CD8-positive, alpha-beta memory T cell (primary cell): ENCODE measurements around the gene RNF34. TPM values are rescaled to one million over a fixed set of nuclear protein-coding genes. Genes with fewer than 3 reads are reported as not detected.

Source experiments
- CTCF ChIA-PET: fragments of 350-600 bp; sonication (Branson Sonifier 250); formaldehyde crosslinking; loops from one replicate; lab custom pipeline; 2021; ENCODE audit warnings: antibody characterized with exemption; lab: Charles Lee
- POLR2A ChIA-PET: fragments of 350-600 bp; sonication (Branson Sonifier 250); formaldehyde crosslinking; loops from one replicate; lab custom pipeline; 2021; ENCODE audit warnings: antibody characterized with exemption; lab: Charles Lee
- DNase-seq, 5 donors: peaks; one replicate each; pipeline versions ENCODE4 v3.0.0 to v3.0.0-alpha.2; 2020 to 2022; ENCODE audit warnings: mixed read lengths in 1 of 5
- H3K27ac ChIP-seq: one replicate; pipeline ENCODE4 v1.7.0; 2013; ENCODE audit warnings: low read depth, mild to moderate bottlenecking, low read length, moderate library complexity
- H3K27me3 ChIP-seq: 2 replicates; pipeline ENCODE4 v1.7.0; 2013; ENCODE audit warnings: low read length, mild to moderate bottlenecking; ENCODE audit not compliant: insufficient read depth, poor library complexity, severe bottlenecking
- H3K36me3 ChIP-seq: 2 replicates; pipeline ENCODE4 v1.7.0; 2013; ENCODE audit warnings: mild to moderate bottlenecking, low read length, moderate library complexity; ENCODE audit not compliant: insufficient read depth
- H3K4me1 ChIP-seq: 2 replicates; pipeline ENCODE4 v1.7.0; 2013; ENCODE audit warnings: mild to moderate bottlenecking, low read length, moderate library complexity; ENCODE audit not compliant: insufficient read depth
- H3K4me3 ChIP-seq: 2 replicates; pipeline ENCODE4 v1.7.0; 2013; ENCODE audit warnings: mild to moderate bottlenecking, low read length
- H3K9me3 ChIP-seq: 2 replicates; pipeline ENCODE4 v1.7.0; 2013; ENCODE audit warnings: mild to moderate bottlenecking, low read length
- H3K27ac Mint-ChIP-seq, 8 donors: one replicate each; pipeline ENCODE4 v1.8.0; 2020 to 2021; ENCODE audit warnings: mixed read lengths in 8 of 8, mild to moderate bottlenecking in 6 of 8, inconsistent platforms in 3 of 8, moderate library complexity in 3 of 8
- H3K27me3 Mint-ChIP-seq, 2 donors: one replicate each; pipeline ENCODE4 v1.8.0; 2020 to 2021; ENCODE audit warnings: mixed read lengths in 2 of 2, mild to moderate bottlenecking in 1 of 2, moderate library complexity in 1 of 2
- H3K36me3 Mint-ChIP-seq, 3 donors: one replicate each; pipeline ENCODE4 v1.8.0; 2020 to 2021; ENCODE audit warnings: mixed read lengths in 3 of 3, inconsistent platforms in 1 of 3, mild to moderate bottlenecking in 1 of 3
- H3K4me1 Mint-ChIP-seq, 3 donors: one replicate each; pipeline ENCODE4 v1.8.0; 2020 to 2021; ENCODE audit warnings: mixed read lengths in 3 of 3, inconsistent platforms in 1 of 3, mild to moderate bottlenecking in 1 of 3
- H3K4me3 Mint-ChIP-seq, 7 donors: one replicate each; pipeline ENCODE4 v1.8.0; 2020 to 2021; ENCODE audit warnings: mixed read lengths in 7 of 7, mild to moderate bottlenecking in 6 of 7, moderate library complexity in 4 of 7, inconsistent platforms in 2 of 7
- H3K9me3 Mint-ChIP-seq, 5 donors: one replicate each; pipeline ENCODE4 v1.8.0; 2020 to 2022; ENCODE audit warnings: mixed read lengths in 5 of 5, mild to moderate bottlenecking in 3 of 5, moderate library complexity in 2 of 5, inconsistent platforms in 1 of 5
- polyA plus RNA-seq: library from polyadenylated mRNA; unstranded; fragments of 300-500 nt; fragmentation: Illumina TruSeq; gene quantifications from one replicate; pipeline ENCODE4 v1.2.3, GENCODE V29; 2021
- total RNA-seq, 2 experiments: library from RNA; stranded (reverse); gene quantifications; one replicate each; pipeline ENCODE4 v1.2.3, GENCODE V29; 2021

The RNF34 gene
- total and polyA plus RNA-seq, 3 experiments from 2014 or later: 72.1 to 90.8 (median 85.5) TPM

DNA sequence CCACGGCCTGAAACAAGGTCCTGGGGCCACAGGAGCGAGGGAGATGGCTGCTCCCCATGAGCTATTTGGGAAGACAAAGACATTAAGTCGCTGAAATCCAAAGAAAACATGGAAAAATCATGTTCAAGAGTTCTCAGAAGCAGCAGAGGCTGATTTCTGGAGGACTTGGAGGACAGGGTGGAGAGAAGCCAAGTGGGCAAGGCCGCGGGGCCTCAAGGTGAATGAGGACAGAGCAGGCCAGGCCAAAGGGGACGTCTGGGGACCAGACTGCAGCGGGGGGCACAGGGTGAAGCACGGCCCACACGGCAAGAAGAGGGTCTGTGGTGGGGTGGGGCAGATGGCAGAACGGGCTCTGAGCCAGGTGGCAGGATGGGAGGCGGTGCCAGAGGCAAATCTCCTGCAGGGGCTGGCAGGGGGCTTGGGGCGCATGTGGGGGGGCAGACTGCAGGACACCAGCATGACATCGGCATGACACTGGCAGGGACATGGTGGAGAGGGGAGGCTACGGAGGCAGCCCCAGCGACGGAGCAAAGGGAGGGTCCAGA lies 48.9 kb downstream of the RNF34 start:
- no peaks in the 10 kb centered on the region for H3K36me3 ChIP-seq
- H3K36me3 Mint-ChIP-seq: peaks cover 0 to 73% (median 7%) of the 10 kb centered on the region in 3 donors
- peaks cover 12 to 41% (median 16%) of the 10 kb centered on the region in 3 donors for H3K4me1 Mint-ChIP-seq
- H3K27me3 Mint-ChIP-seq: no peaks in the 10 kb centered on the region
- no peaks in the 10 kb centered on the region for H3K4me1 ChIP-seq
- CTCF ChIA-PET: no interaction called here
- no peaks in the 10 kb centered on the region for H3K9me3 Mint-ChIP-seq
- H3K4me3 ChIP-seq: no peak overlapping the region
- H3K4me3 Mint-ChIP-seq: peak overlapping the region in 1 of 7 donors; percentile 76
- no peaks in the 10 kb centered on the region for H3K9me3 ChIP-seq
- DNase-seq: no peak
- H3K27me3 ChIP-seq: no peaks in the 10 kb centered on the region
- no peak overlapping the region for H3K27ac ChIP-seq
- no peak overlapping the region for H3K27ac Mint-ChIP-seq
- POLR2A ChIA-PET: interaction anchor here (0.6 kb wide), 2 partner anchors 57 to 979 kb away, joined by 3 read pairs; no protein-coding TSS in a partner anchor

DNA sequence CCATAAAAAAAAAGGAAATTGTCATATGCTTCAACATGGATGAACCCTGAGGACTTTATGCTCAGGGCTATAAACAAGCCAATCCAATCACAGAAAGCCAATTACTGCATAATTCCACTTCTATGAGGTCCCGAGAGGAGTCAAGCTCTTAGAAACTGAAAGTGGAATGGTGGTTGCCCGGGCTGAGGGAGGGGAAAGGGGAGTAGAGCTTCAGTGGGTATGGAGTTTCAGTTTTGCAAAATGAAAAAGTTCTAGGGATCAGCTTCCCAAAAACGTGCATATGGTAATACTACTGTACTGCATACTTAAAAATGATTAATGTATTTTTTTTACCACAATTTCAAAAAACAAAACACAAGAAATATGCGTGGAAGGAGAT lies 52.0 kb downstream of the RNF34 start:
- Histone ChIP-seq H3K9me3 (no peaks in the 10 kb centered on the region), H3K27ac (no peak overlapping the region), H3K4me3 (no peak overlapping the region), H3K36me3 (no peaks in the 10 kb centered on the region), H3K27me3 (no peaks in the 10 kb centered on the region), H3K4me1 (peaks cover 8% of the 10 kb centered on the region)
- POLR2A ChIA-PET: interaction anchor here (0.5 kb wide), 1 partner anchor 81 kb away, joined by 3 read pairs; no protein-coding TSS in a partner anchor
- Mint-ChIP-seq H3K9me3 (no peaks in the 10 kb centered on the region), H3K36me3 (peaks cover 0 to 60% (median 6%) of the 10 kb centered on the region in 3 donors), H3K27me3 (peaks cover 0 to 5% of the 10 kb centered on the region in 2 donors), H3K27ac (peak overlapping the region in 4 of 8 donors; percentile 36 to 85 (median 72)), H3K4me1 (peaks cover 27 to 60% (median 30%) of the 10 kb centered on the region in 3 donors), H3K4me3 (no peak overlapping the region)
- no peak for DNase-seq
- CTCF ChIA-PET: interaction anchor here (1.0 to 1.8 kb wide), 2 partner anchors 9 to 11 kb away, joined by 3 to 9 read pairs; no protein-coding TSS in a partner anchor

DNA sequence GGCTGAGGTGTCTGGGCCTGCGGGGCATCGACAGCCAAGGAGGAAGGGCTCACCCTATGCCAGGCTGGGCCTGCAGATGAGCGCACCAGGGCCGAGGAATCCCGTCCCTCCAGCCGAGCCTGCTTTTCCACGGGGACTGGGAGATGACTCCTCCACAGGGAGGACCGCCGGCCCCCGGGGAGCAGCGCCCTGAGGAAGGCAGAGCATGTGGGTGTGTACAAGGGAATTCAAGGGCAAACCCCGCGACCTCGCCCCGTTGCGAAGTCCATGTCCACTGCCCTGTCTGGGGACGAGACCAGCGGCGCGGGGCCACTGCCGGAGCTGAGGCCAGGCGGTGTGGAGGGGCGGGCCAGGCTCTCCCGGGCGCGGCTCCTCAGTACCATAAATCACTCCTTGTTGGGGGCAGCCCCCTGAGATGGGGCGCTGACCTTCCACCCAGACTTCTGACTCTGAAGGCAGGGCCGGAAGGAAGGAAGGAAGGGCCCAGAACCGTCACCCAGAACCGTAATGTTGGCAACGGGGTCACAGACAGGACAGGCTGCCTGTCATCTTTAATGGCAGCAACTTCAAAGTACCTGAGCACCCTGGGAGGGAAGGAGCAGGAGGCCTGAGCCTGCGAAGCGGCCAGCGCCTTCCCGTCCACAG lies 52.5 kb downstream of the RNF34 start:
- Histone ChIP-seq H3K4me3 (no peak overlapping the region), H3K4me1 (peaks cover 8% of the 10 kb centered on the region), H3K27me3 (no peaks in the 10 kb centered on the region), H3K9me3 (no peaks in the 10 kb centered on the region), H3K36me3 (no peaks in the 10 kb centered on the region), H3K27ac (no peak overlapping the region)
- Mint-ChIP-seq H3K9me3 (no peaks in the 10 kb centered on the region), H3K36me3 (peaks cover 0 to 60% (median 6%) of the 10 kb centered on the region in 3 donors), H3K27me3 (peaks cover 0 to 5% of the 10 kb centered on the region in 2 donors), H3K4me3 (no peak overlapping the region), H3K27ac (peak overlapping the region in 2 of 8 donors; percentile 36 to 78), H3K4me1 (peaks cover 28 to 63% (median 35%) of the 10 kb centered on the region in 3 donors)
- POLR2A ChIA-PET: no interaction called here
- DNase-seq: no peak
- CTCF ChIA-PET: interaction anchor here (1.8 kb wide), 1 partner anchor 10 kb away, joined by 9 read pairs; no protein-coding TSS in a partner anchor

DNA sequence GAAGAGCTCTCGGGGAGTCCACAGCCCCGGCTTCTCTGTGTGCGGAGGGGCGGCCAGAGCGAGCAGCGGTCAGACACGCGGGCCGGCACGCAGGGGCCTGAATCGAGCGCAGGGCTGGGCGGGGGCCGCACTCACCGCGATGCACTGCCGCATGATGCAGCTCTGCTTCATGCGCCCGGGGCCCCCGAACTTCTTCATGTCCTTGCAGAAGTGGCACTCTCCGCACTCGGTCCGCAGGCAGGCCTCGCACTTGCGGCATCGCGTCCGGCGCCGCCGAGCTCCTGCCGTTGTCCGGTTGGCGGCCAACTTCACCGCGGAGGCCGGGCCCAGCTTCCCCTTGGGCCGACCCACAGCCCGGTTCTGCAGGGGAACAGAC lies 53.1 kb downstream of the RNF34 start:
- Mint-ChIP-seq H3K4me1 (peaks cover 32 to 68% (median 40%) of the 10 kb centered on the region in 3 donors), H3K36me3 (peaks cover 0 to 63% (median 7%) of the 10 kb centered on the region in 3 donors), H3K27ac (no peak overlapping the region), H3K4me3 (no peak overlapping the region), H3K9me3 (no peaks in the 10 kb centered on the region), H3K27me3 (peaks cover 0 to 5% of the 10 kb centered on the region in 2 donors)
- Histone ChIP-seq H3K36me3 (no peaks in the 10 kb centered on the region), H3K4me1 (peaks cover 8% of the 10 kb centered on the region), H3K4me3 (no peak overlapping the region), H3K9me3 (no peaks in the 10 kb centered on the region), H3K27me3 (no peaks in the 10 kb centered on the region), H3K27ac (no peak overlapping the region)
- CTCF ChIA-PET: no interaction called here
- DNase-seq: no peak
- POLR2A ChIA-PET: no interaction called here

DNA sequence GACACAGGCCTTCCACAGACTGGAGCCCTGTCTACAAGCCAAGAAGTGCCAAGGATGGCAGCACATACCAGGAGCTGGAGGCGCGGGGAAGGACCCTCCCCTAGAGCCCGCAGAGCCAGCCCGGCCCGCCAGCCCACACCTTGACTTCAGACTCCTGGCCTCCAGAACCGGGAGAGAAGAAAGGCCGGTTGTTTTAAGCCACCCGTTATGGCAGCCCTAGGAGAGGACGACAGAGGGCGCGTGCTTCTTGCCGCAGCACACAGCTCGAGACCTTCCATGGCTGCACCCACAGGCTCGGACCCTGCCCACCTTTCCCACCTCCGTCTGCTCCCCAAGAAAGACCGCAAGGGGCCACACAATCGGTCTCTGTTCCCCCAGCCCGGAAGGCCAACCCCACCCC lies 53.7 kb downstream of the RNF34 start:
- ChIA-PET CTCF (interaction anchor here (1.4 kb wide), 1 partner anchor 119 kb away, joined by 3 read pairs; no protein-coding TSS in a partner anchor), POLR2A (no interaction called here)
- H3K4me1 Mint-ChIP-seq: peaks cover 28 to 70% (median 38%) of the 10 kb centered on the region in 3 donors
- H3K27ac Mint-ChIP-seq: peak overlapping the region in 2 of 8 donors; percentile 40 to 51
- DNase-seq: no peak
- no peak overlapping the region for H3K27ac ChIP-seq
- no peak overlapping the region for H3K4me3 ChIP-seq
- H3K36me3 Mint-ChIP-seq: peaks cover 0 to 59% (median 7%) of the 10 kb centered on the region in 3 donors
- H3K36me3 ChIP-seq: no peaks in the 10 kb centered on the region
- peaks cover 8% of the 10 kb centered on the region for H3K4me1 ChIP-seq
- H3K27me3 ChIP-seq: no peaks in the 10 kb centered on the region
- H3K9me3 ChIP-seq: no peaks in the 10 kb centered on the region
- H3K27me3 Mint-ChIP-seq: peaks cover 0 to 5% of the 10 kb centered on the region in 2 donors
- H3K9me3 Mint-ChIP-seq: no peaks in the 10 kb centered on the region
- H3K4me3 Mint-ChIP-seq: no peak overlapping the region

DNA sequence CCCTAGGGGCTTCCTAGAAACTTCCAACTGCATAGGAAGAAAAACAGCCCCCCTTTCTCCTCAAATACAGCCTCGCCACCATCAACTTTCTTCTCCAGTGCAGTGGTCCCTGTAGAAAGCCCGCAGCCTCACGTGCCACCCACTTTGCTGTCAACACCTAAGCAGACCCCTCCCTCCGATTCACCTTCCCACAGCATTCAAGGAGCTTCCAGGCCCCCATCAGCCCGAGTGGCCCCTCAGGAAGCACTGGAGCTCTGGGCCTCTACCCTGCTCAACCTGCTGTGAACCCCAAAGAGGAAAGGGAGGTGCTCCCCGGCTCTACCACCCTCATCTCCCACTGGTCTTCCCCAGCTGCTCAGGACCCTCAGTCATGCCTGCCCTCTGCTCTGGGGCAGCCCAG lies 55.0 kb downstream of the RNF34 start:
- POLR2A ChIA-PET: no interaction called here
- H3K9me3 Mint-ChIP-seq: no peaks in the 10 kb centered on the region
- DNase-seq: no peak
- Histone ChIP-seq H3K4me1 (peaks cover 8% of the 10 kb centered on the region), H3K27me3 (no peaks in the 10 kb centered on the region), H3K36me3 (no peaks in the 10 kb centered on the region), H3K9me3 (no peaks in the 10 kb centered on the region), H3K27ac (no peak overlapping the region), H3K4me3 (no peak overlapping the region)
- H3K27me3 Mint-ChIP-seq: peaks cover 0 to 5% of the 10 kb centered on the region in 2 donors
- H3K4me3 Mint-ChIP-seq: no peak overlapping the region
- H3K27ac Mint-ChIP-seq: peak overlapping the region in 5 of 8 donors; percentile 9 to 92 (median 57)
- peaks cover 0 to 47% (median 7%) of the 10 kb centered on the region in 3 donors for H3K36me3 Mint-ChIP-seq
- peaks cover 26 to 67% (median 38%) of the 10 kb centered on the region in 3 donors for H3K4me1 Mint-ChIP-seq
- CTCF ChIA-PET: interaction anchor here (1.0 to 1.4 kb wide), 4 partner anchors 12 to 339 kb away, joined by 3 to 5 read pairs (median 4); partner anchors contain the start of gene RHOF

DNA sequence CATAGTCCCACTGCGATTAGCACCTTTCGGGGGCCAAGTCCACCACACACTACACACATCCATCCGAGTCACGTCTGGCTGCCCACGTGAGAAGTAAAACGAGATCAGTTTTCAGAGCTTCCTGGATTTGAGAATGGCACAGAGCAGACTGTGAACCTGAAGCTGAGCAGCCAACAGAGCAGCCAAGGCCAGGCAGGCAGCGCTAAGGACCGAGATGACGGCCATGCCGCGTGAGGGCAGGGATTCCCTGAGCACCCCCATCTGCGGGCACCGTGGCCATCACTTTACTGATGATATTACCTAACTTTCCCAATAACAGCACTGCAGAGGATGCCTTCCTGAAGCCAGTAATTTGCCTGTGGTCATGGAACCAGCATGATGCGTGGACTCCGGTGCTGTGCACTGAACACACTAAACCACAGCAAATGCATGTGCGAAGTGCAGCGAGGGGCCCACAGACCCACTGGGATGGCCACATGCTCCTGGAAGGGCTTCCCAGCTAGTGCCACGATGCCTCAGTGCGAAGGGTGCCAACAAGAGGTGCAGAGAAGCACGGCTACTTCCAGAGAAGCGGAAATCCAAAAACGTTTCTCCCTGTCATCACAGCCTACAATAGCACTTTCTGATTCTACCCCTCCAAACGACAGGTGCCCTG lies 56.0 kb downstream of the RNF34 start:
- Histone ChIP-seq H3K9me3 (no peaks in the 10 kb centered on the region), H3K4me1 (peaks cover 8% of the 10 kb centered on the region), H3K36me3 (no peaks in the 10 kb centered on the region), H3K4me3 (no peak overlapping the region), H3K27me3 (no peaks in the 10 kb centered on the region), H3K27ac (no peak overlapping the region)
- peaks cover 0 to 5% of the 10 kb centered on the region in 2 donors for H3K27me3 Mint-ChIP-seq
- DNase-seq: no peak
- peak overlapping the region in 4 of 8 donors; percentile 41 to 68 (median 60) for H3K27ac Mint-ChIP-seq
- H3K4me1 Mint-ChIP-seq: peaks cover 31 to 76% (median 46%) of the 10 kb centered on the region in 3 donors
- H3K9me3 Mint-ChIP-seq: no peaks in the 10 kb centered on the region
- ChIA-PET CTCF (interaction anchor here (1.2 to 1.3 kb wide), 2 partner anchors 13 to 338 kb away, joined by 4 to 5 read pairs; partner anchors contain the start of gene RHOF), POLR2A (no interaction called here)
- H3K4me3 Mint-ChIP-seq: no peak overlapping the region
- H3K36me3 Mint-ChIP-seq: peaks cover 0 to 46% (median 7%) of the 10 kb centered on the region in 3 donors
